ENCODE measurements around the gene RCAN1.

RCAN1 gene

DNA sequence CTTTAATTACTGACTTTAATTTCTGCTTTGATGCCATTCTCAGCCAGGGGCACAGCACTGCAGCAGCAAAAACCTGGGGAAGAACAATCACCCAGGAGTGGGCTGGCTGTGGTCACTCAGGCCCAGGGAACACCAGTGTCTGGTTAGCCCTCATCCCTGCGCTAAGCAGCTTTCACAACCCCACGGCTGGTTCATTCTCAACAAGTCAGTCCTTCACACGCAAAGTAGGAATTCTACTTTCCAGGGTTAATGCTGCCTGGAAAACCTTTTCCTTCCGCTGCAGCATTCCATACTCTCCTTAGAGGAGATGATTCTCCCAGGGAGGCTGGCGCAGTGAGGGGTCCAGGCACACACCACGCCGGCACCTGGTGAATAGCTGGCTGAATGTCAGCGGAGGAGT, 78.6 kb downstream of the RCAN1 start:
- peak; percentile 24 for DNase-seq

DNA sequence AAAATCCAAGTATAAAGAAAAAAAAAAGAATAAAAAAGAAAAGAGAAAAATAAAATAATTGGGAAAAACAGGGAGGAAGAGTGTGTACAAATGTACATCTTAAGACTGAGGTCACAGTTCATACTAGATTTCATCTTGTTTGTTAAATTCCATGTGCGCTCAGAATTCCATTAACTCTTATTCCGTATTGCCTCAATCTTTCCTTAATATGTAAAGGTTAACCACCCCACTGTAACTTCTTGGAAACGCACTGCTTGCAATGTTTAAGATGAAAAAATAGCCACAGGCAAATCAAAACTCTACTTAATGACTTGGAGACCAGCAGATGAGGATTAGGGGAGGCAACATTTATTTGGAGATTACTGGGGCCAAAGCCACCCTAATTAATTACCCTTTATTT, 79.0 kb downstream of the RCAN1 start:
- DNase-seq = no peak

DNA sequence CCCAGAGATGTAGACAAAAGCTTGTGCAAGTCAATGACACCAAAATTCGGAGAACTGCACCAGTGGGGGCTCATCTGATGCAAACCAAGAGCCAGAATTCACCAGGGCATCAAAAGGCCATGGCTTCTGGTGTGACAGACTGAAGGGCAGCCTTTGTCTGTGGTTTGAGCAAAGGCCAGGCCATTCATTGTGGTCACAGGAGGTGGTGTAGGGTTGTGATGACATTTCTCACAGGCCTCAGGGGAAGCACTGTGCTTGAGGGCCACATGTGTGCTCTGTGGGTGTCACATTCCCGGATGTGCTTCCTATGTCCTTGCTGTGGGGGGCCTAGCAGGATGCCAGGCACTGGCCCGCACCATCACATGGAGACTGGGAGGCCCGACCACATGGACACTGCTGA, 80.4 kb downstream of the RCAN1 start:
- DNase-seq = no peak

DNA sequence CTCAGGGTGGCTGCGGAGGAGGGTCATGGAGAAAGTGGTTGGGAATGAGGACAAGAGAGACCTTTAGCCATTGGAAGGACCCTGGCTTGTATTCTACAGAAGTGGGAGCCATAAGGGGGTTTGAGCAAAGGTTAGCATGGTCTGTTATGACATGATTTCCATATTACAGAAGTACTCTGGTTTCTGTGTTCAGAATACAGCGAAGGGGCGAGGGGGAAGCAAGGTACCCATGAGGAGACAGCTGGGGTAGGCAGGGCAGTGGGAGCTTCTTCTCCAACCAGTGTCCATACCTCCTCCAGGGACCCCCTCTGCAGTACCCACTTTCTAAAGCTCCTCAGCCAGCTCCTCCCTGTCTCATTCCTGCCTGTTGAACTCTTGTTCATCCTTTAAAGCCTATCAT, 81.0 kb downstream of the RCAN1 start:
- DNase-seq = no peak

DNA sequence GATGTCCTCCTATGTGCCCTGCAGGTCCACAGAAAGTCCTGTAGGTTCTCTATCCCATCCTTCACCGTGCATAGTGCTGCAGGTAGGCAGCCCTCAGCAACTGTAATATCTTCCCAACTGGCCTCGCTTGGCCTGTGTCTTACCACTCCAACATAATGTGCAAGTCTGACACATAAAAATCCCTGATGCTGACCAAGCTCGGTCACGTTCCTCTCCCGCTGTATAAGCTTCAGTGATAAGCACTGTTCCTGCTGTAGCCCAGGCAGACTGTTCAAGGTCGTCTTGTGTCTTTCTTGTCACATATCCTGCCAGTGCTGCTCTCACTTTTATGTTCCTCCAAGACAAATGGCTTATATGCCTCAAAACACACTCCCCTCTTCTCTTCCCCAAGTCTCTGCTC, 83.5 kb downstream of the RCAN1 start:
- no peak for DNase-seq

DNA sequence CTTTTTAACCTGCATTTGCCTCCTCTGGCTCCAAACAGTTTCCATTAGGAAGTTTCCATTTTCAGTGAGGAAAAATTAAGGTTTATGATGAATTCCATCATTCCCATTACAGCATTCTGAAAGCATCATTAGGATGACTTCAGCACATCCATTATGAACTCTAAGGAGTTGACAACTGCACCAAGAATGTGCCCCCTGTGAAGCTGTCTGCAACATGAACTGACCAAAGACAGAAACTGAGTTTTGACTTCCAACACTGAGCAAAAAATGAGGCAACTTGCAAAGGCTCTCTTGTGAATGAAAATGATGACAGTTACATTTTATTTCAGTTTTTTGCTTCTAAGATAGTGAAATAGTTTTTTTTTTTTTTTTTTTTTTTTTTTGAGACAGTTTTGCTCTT, 84.7 kb downstream of the RCAN1 start:
- no peak for DNase-seq

DNA sequence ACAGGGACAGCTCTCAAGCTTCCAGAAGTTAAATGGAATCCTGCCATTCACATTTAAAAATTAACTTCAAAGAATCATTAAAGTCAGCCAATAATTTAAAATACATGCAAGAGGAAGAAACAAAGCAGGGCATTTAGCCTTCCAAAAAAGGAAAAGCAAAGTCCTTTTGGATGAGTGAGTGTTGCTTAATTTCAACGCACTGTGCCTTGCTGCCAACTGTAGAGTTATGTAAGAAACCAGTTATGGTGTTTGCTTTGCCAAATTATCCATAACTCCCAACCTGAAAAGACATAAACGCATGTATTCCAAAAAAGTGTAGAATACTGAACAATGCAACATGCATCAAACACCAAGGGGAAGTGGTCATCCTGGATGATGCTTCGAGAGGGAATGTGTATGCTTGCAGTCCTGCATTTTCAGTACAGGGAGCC, 86.8 kb downstream of the RCAN1 start:
- no peak for DNase-seq

DNA sequence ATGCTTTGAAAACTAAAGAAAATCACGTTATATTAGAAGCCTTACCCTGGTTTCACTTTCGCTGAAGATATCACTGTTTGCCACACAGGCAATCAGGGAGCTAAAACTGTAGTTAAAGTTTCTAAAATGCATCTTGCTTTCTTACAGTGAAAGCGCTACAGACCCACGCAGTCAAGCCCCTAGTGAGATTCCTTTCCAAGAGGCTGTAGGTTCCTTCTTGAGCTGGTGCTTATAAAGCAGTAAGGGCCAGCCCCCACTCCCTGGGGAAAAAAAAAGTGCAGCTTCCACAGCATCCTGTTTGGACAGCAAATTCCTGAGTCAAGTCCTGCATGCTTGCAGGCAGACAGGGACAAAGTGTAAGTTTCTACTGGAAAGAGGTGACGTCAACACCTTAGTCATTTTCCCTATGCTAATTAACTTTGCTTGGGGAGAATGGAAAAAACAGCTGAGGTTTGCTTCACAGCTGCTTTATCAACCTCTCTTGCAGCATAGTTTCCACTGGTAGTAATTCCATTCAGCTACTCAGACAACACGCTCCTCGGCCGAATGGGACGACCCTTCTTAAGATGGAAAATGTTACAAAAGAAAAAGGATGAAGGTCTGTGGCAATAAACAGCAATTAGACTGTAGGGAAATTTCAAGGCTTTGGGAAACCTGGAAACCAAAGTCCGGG, 88.2 kb downstream of the RCAN1 start:
- peak; percentile 87 for DNase-seq

DNA sequence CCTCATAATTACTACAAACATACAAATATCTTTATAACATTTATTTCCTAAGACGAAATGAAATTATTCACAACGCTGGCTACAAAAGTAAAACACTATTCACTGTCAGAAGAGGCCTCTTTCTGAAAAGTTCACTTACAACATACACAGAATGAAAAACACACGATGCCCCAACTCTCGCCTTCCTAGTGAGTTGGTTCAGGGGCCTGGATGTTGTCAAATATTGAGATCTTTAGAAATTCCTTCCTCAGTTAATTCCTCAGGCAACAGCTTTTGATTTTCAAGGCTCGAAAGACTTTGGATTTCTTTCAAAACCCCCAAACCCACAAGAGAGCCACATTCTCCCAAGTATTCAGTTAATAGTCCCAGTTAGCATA, 88.7 kb downstream of the RCAN1 start:
- DNase-seq = no peak

DNA sequence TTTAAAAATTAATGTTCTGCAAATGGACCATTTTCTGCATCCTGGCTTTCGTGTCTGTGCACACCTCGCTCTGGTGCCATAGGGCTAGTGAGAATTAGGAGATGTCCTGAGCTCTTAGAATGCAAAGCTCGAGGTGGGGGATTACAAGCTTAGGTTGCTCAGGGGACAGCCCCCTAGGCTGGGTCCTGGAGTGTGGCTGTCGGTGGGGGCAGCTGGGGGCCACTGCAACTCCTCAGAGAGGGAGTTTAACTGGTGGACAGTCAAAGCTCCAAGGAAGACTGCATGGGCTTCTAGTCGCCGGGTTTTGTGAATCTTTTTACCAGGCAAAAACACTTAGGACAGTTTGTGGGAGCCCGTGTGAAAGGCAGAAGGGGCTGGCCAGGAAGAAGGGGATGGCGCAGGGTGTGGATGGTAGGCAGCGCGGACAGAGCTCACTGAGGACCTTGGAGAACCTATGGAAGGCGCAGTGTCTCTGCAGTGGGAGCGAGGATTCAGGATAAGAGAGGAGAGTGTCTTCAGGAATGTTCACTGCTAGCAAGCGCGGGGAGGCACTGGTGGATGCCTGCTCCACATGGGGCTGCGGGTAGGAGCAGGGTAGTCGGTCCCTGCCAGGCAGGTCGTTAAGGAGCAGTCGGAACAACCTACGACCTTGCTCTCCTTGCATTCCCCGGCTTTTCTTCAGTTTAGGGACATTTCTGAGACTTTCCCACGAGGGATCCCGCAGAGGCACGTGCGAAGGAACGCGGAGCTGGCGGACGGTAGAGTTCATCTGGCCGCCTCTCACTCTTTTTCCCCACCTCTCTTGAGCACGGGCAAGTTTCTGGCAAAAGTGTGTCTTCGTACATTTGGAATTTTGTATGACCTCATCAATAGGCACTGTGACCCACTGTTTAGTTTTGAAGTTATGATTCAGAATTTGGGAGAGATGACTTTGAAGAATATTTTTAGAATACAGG, 90.0 kb downstream of the RCAN1 start:
- DNase-seq = peak; percentile 56

DNA sequence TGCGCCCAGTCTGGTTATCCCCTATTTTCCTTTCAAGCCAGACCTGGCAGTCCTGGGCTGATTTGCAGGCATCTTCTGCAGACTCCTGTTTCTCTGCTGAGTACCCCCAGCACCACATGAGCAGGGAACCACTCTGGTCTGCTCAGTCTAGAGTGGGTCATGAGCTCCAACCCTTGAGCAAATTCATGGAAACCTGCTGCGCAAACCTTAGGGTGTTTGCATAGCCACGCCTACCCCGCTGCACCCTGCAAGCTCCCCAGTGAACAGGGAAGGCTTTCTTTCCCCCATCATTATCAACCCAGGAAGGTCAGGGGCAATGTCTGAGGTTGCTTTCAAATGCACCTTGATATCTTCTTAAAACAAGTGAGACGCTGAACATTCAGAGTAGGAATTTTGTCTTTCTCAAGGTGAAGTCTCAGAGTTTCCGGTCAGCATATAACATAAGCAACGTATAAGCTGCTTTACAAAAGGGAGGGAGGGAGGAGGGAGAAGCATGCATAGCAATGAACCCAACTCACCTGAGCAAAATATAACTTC, 91.8 kb downstream of the RCAN1 start:
- DNase-seq = no peak

DNA sequence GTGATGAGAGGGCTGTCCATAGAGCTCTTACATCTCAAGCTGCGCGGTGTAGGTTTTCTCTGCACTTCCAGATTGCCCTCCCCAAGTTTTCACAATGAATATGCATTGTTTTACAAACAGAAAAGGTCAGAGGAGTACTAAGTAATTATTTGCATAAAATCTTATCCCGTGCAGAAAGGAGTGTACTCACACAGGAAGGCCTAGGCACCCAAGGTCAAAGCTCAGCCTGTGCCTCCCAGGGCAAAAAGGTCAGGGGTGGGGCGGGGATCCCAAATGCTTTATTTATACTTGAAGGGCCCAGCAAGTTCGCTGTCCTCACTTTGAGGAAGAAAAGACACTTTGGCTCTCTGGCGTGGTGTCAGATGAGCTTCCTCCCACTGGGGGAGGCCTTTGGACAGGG, 92.6 kb downstream of the RCAN1 start:
- DNase-seq = no peak

DNA sequence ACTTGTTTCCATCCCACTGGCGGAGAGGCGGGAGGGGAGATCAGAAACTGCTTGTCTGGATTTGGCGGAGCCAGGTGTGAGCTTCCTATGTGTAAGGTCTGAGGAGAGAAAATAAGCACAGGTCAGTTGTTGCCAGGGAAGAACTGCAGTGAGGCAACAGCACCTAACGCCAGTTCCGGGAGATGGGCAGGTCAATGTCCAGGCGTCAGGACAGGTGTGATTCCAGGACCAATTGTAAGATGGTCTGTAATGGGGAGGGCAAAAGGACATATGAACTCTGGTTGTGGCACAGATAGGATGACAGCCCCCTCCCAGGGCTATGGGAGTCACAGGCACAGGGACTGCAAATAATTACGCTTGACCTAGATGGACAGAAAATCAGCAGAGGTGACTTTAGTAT, 93.4 kb downstream of the RCAN1 start:
- no peak for DNase-seq

DNA sequence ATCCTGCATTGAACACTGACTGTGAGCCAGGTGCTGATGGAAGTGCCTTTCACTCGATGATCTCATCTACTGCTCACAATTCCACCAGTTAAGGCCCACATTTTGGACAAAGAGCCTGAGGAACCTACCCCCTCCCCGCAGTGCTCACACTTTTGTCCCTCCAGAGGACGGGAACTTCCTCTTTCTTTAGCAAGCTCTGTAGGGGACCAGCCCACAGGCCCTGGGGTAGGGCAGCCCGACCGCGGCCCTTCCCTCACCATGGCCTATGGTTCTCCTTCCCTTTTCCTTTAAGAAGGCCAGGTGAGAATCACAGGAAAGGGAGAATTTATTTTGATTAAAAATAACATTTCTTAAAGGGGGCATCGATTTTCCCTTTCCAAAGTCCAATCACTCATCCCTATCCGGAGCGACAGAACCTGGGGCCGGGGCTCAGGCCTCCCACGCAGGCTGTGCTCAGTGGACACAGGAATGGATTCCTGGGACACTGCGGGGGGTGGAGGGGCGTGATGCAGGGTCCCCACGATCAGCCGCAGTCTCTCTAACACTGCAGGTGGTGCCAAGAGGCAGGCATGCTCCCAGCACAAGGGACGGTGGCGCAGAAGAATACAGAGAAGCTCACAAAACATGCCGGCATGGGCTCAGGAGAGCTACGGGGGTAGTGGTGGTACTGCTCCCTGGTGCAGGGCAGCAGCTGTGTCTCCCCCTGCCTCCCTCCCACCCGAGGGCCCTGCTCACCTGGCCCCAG, 94.0 kb downstream of the RCAN1 start:
- DNase-seq = no peak

DNA sequence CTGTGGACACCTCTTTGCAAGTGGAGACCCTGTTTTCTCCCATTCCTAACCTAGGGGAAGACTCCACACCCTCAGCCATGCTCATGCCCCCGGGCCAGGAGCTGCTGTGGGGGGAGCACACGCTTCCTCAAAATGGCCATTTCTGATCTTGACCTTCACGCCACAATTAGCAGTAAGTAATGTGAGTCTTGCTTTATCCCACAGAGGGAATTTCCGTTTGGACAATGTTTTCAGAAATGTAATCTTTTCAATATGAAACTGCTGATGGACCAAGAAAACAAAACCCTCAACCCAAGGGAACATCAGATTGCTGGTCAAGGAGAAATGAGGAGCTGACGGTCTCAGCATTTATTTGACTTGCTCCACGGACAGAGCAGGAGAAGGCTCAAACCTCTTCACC, 94.6 kb downstream of the RCAN1 start:
- DNase-seq = no peak

DNA sequence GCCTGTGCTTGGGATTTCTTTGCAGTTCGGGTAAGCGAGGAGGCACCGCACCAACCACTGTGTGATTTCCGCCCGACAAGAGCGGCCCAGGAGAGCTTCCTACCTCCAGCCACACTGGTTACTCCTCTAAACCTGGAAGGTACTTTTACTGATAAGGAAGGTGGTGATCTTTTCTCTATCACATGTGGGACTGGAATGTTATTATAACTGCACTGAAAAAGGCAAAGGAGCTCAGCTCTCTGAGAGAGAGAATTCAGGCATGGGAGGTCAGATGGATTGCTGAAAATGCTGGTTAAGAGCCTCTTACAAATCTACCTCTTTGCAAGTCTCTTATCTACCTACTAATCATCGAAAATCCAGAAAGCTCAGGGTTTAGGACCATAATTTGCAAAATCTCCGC, 95.2 kb downstream of the RCAN1 start:
- no peak for DNase-seq

DNA sequence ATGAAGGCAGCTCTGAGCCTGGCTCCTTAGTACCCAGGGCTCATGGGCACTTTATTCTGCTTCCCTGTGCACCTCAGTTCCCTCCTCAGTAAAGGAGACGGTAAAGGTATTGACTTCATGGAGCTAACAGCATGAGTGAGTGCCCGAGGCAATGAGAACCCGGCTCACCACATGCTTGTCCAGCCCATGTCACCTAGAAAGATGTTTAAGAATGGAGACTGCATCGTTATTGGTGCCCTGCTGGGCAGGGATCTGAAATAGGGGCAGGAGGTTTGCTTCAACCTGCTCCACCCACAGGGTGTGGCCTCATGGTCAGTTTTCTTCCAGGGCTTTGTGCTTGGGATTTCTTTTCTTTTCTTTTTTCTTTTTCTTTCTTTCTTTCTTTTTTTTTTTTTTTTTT, 95.9 kb downstream of the RCAN1 start:
- DNase-seq = no peak

DNA sequence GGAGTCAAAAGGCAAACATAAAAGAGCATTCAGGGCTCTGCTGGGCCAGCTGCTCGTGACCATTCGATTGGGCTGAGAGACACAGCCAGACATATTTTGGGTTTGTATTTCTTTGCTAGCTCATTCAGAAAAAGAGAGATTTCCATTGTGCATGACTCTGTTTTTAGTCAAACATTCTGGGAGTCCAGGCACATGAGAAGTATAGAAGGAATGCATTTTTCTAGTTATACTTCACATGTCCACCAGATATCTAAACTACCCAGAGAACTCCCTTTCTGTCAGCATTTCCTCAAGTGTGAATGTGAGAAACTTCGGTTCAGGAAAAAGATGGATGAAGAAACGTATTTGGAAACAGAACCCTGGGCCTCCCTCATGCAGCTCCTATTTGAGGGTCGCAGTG, 96.6 kb downstream of the RCAN1 start:
- no peak for DNase-seq

DNA sequence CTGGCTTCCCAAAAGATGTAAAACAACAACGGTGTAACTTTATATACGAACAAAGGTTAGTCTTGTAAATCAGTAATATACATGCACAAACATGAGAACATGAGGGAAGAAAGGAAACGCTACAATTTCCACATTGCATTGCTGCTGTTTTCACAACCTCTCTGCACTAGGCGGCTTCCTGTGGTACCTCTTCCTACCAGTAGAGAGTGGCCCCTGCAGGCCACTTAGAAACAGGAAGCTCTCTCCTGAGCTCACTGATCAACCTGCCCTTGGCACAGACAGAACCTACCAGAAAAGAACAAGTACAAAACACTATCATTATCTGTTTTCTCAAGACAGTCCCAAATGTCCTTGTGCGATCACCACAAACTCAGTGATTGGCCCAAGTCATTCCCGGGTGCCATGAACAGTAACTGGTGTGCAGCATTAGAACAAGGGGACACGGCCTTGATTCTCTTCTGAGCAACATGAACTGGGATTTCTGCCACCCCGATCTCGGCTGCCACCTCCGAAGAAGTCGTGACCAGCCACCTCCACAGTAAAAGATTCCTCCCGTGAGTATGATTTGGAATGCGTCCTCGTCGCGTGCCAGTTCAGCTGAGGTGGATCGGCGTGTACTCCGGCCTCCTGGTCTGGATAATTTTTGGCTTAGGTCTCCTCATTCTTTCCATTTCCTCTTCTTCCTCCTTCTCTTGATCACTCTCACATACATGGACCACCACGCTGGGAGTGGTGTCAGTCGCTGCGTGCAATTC, 97.2 kb downstream of the RCAN1 start:
- no peak for DNase-seq

DNA sequence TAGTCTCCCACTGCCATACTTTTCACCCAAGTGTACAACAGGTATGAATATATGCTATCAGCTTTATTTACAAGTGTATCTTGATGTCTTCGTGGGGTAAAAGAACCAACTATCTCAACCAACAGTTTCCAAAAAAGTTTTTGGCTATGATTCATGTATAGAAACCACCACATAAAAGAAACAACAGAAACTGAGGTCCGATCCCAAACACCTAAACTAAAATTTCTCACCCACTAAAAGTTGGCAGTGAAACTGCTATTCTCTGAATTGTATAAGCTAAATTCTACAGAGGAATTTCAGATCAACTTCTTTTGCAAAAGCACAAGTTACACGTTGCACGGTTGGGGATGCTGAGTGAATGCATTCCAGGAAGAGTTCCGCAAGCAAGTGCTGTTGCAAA, 97.9 kb downstream of the RCAN1 start:
- DNase-seq = no peak

DNA sequence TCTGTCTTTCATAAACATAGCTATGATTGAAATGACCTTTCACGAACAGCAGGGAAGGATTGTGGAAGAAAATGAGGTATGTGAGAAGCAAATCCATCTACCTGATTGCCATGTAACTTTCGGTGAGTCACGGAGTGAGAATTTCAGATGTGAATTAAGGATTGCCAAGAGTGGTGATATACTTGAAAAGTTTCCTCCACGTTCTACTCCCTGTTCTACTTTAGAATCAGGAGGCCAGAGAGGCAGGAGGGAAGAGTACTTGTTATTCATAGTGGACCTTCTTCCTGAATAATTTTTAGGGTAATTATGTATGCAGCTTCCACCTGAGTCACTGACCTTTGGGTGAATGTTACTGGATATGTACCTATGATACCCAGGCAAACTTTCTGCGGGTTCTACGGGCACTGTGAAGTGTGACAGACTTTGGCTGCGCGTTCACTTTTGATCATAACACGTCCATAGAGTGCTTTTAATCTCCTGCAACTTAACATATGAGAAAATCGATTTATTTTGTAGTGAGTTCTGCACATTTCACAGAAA, 100.3 kb downstream of the RCAN1 start:
- DNase-seq = no peak

DNA sequence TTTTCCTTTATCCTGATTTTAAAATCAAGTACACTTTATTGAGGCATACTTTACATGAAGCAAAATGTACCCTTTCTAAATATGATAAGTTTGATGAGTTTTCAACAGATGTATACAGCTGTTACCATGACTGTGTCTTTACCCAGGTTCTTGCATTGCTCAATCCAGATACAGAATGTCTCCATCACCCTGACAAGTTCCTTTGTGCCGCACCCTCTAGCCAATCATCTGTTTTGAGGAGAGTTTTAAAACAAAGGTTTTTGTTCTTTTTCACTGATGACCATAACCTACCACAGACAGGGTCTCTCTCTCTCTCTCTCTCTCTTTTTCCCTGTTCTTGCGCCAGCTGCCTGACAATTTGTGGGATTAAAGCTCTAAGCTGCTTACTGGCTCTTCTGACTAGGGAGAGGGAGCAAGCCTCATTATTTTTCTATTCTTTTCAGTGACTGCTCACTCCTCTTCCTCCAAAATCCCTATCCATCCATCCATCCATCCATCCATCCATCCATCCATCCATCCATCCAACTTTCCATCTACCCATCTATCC, 101.7 kb downstream of the RCAN1 start:
- DNase-seq = no peak

All from eye (tissue), 1 donor.